ENCODE results near the gene DMRTA1. TPM values are rescaled to one million over a fixed set of nuclear protein-coding genes. Genes with fewer than 3 reads are reported as not detected.

DMRTA1 gene, protein sequence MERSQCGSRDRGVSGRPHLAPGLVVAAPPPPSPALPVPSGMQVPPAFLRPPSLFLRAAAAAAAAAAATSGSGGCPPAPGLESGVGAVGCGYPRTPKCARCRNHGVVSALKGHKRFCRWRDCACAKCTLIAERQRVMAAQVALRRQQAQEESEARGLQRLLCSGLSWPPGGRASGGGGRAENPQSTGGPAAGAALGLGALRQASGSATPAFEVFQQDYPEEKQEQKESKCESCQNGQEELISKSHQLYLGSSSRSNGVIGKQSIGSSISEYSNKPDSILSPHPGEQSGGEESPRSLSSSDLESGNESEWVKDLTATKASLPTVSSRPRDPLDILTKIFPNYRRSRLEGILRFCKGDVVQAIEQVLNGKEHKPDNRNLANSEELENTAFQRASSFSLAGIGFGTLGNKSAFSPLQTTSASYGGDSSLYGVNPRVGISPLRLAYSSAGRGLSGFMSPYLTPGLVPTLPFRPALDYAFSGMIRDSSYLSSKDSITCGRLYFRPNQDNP
- polyA plus RNA-seq (2011; rRNA removed), result 2.3 and 2.5 TPM in 2 replicates
- 0.19 and 0.26 TPM in 2 replicates for polyA plus RNA-seq (2012; cell fraction: cytosol; rRNA removed)
- 0.38 and 0.45 TPM in 2 replicates for polyA plus RNA-seq (2012; cell fraction: nucleus; rRNA removed)
- polyA plus RNA-seq (2017; fragmentation: RNase III; extraction: RNeasy Plus Mini Kit Qiagen cat#74134 plus additional on column Dnase treatment), result 0.51 to 0.82 TPM (median 0.62 TPM) in 3 replicates
- polyA minus RNA-seq (2011; rRNA and poly(A)+ RNA removed), result 2.2 and 3.3 TPM in 2 replicates

DNA sequence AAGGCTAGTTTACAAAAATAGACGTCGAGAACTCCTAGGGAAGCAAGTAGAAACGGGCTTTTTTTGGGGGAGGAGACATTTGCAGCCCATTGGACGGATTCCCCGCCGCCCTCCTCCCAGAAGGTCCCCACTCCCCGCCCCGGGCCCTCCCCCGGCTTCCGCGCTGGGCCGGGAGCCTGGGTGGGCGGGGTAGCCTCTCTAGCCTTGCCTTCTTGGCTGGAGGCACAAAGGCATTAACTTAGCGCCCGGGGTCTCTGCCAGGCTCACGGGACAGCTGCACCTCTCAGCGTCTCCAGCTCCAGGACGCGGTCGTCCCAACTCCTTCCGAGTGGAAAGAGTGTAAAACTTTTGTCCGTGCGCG is at the start of gene DMRTA1:
TSS of gene DMRTA1 (plus strand) at position 236 of the 361 bp plus-strand sequence. CDS start 242 bp downstream, outside the sequence.
- ATAC-seq, result peak; percentile 87 to 95
- ChIA-PET POLR2A (no interaction called here), CTCF (interaction anchor here (0.5 to 2.5 kb wide), 3 partner anchors 12 to 139 kb away, joined by 3 to 15 read pairs (median 3); no protein-coding TSS in a partner anchor)
- H3K27ac ChIP-seq, result peak within 1 kb of the TSS; percentile 81 to 86
- peak within 1 kb of the TSS; percentile 81 for H3K4me2 ChIP-seq
- WGBS (ENCODE audit: missing lambda C conversion rate), result 0% methylated on average over 7 of the region's 24 CpGs
- peak within 1 kb of the TSS; percentile 86 for H3K4me3 ChIP-seq
- 0 out of 3 replicates have a peak, but pooled peaks cover 4% of the 10 kb centered on the region for H3K9me3 ChIP-seq
- no peak for TF ChIP-seq SREBF2 (IDR thresholded peaks at IDR 0.05)
- TF ChIP-seq ZFP36 (IDR thresholded peaks at IDR 0.05; ENCODE audit: borderline replicate concordance, partially characterized antibody), result no peak
- TF ChIP-seq RCOR1 (IDR thresholded peaks at IDR 0.05; ENCODE audit: low read depth, low read length), result no peak
- no peak for TF ChIP-seq BHLHE40 (IDR thresholded peaks at IDR 0.05; ENCODE audit: low read depth, low read length)
- peak; percentile 18; the same call in 1 of the 2 replicates for TF ChIP-seq POLR2A (IDR thresholded peaks at IDR 0.05; ENCODE audit: low read length)
- TF ChIP-seq RNF2 (IDR thresholded peaks at IDR 0.05; ENCODE audit: borderline replicate concordance, low read depth), result no peak
- TF ChIP-seq, protein P1, sequence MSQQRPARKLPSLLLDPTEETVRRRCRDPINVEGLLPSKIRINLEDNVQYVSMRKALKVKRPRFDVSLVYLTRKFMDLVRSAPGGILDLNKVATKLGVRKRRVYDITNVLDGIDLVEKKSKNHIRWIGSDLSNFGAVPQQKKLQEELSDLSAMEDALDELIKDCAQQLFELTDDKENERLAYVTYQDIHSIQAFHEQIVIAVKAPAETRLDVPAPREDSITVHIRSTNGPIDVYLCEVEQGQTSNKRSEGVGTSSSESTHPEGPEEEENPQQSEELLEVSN (IDR thresholded peaks at IDR 0.05; ENCODE audit: borderline replicate concordance, low read depth), result peak; percentile 84
- TF ChIP-seq JUNB (IDR thresholded peaks at IDR 0.05), result no peak
- TF ChIP-seq TP53 (CRISPR knock-in tag; IDR thresholded peaks at IDR 0.05), result no peak
- no peak for TF ChIP-seq NR3C1 (IDR thresholded peaks at IDR 0.05)
- no peak for TF ChIP-seq CEBPB (IDR thresholded peaks at IDR 0.05)
- FAIRE-seq, result no peak
- H3K4me1 ChIP-seq, result peaks cover 24% of the 10 kb centered on the region; the same call in 2 of the 3 replicates
- peak; percentile 74 to 80 for DNase-seq (ENCODE audit: low read depth in 1 of 2, low spot score in 1 of 2)

DNA sequence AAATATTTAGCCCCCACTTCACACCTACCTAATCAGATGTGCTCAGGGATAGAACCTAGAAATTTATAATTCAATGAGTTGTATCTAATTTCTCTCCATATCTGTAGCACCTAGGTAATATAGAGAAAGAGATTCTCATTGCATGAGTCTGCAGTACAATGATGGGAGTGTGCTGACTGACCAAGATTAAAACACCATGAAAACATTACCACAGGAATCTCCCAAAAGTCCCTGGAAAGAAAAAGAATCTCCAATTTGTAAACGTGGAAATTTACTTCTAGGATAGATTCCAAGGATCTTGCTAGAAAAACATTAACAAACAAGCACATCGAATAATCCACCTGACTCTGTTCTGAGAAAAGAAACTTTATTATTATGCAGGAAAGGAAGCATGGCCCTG is 45.0 kb upstream of the DMRTA1 start:
- no peaks in the 10 kb centered on the region for H3K9me3 ChIP-seq
- TF ChIP-seq HOXB5 (CRISPR knock-in tag; IDR thresholded peaks at IDR 0.05) (no peak), TP53 (CRISPR knock-in tag; IDR thresholded peaks at IDR 0.05) (no peak), FOSB (CRISPR knock-in tag; IDR thresholded peaks at IDR 0.05) (no peak)
- no peak overlapping the region for H3K27ac ChIP-seq
- ChIA-PET CTCF (no interaction called here), POLR2A (no interaction called here)
- 25% methylated on average over 2 of the region's 2 CpGs for WGBS (ENCODE audit: missing lambda C conversion rate)
- DNase-seq (ENCODE audit: low read depth in 1 of 2, low spot score in 1 of 2), result no peak
- FAIRE-seq, result no peak
- H3K4me1 ChIP-seq, result no peaks in the 10 kb centered on the region
- ATAC-seq, result no peak
- H3K4me3 ChIP-seq, result no peak overlapping the region
- no peak overlapping the region for H3K4me2 ChIP-seq

DNA sequence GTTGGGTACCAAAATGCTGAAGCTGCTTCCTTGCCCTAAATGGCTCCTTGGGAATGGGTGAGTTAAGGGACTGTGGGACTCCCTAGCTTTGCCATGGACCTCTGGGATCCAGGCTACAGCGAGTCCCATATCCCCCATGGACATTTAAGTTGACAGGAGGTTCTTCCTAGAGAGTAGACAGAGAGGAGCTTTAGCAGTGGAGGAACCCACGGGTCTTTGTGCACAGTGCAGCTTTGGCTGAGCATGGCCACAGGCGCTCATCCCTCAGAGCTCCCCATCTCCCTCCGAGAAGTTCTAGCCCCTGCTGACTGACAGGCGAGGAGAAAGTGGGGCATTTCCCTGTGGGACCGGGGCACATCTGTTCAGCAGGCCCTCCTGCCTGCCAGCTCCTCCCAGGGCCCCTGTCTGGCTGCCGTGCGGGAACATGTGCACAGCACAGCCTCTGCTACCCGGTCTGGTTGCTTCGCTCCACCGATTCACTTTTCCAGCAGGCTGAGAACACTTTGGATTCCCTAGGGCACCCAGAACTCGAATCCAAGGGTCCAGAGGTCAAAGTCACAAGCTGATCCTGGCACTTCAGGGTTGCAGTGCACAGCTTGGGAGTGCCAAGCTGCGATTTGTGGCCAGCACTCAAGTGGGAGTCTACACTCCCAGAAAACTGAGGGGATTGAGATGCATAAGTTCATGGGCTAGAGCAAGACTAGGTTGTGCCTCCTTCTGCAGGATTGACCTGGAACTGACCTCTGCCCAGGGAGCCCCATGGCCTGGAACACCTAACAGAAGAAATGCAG is 40.6 kb upstream of the DMRTA1 start:
- 66% methylated on average over 13 of the region's 13 CpGs for WGBS (ENCODE audit: missing lambda C conversion rate)
- Histone ChIP-seq H3K9me3 (no peaks in the 10 kb centered on the region), H3K4me1 (no peaks in the 10 kb centered on the region), H3K4me2 (no peak overlapping the region), H3K4me3 (no peak overlapping the region), H3K27ac (no peak overlapping the region)
- CTCF ChIA-PET, result interaction anchor here (0.6 kb wide), 1 partner anchor 50 kb away, joined by 3 read pairs; no protein-coding TSS in a partner anchor
- DNase-seq (ENCODE audit: low read depth in 1 of 2, low spot score in 1 of 2) (no peak), FAIRE-seq (no peak), ATAC-seq (no peak)
- POLR2A ChIA-PET, result no interaction called here
- no peak for TF ChIP-seq JUNB (IDR thresholded peaks at IDR 0.05)
- TF ChIP-seq, protein P2, sequence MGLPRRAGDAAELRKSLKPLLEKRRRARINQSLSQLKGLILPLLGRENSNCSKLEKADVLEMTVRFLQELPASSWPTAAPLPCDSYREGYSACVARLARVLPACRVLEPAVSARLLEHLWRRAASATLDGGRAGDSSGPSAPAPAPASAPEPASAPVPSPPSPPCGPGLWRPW (IDR thresholded peaks at IDR 0.05), result no peak
- TF ChIP-seq HOXB13 (CRISPR knock-in tag; IDR thresholded peaks at IDR 0.05; ENCODE audit: low read depth), result no peak
- TF ChIP-seq SREBF2 (IDR thresholded peaks at IDR 0.05), result no peak
- TF ChIP-seq MYC (IDR thresholded peaks at IDR 0.05; ENCODE audit: borderline replicate concordance, low read length), result no peak
- no peak for TF ChIP-seq EHF (CRISPR knock-in tag; IDR thresholded peaks at IDR 0.05)
- TF ChIP-seq EHMT2 (IDR thresholded peaks at IDR 0.05; ENCODE audit: low read depth), result no peak
- no peak for TF ChIP-seq KDM5A (IDR thresholded peaks at IDR 0.05)
- TF ChIP-seq CHD4 (IDR thresholded peaks at IDR 0.05; ENCODE audit: borderline replicate concordance), result no peak
- no peak for TF ChIP-seq RFX5 (IDR thresholded peaks at IDR 0.05)
- no peak for TF ChIP-seq CBX2 (IDR thresholded peaks at IDR 0.05; ENCODE audit: borderline replicate concordance, low read depth)
- TF ChIP-seq, protein P3, sequence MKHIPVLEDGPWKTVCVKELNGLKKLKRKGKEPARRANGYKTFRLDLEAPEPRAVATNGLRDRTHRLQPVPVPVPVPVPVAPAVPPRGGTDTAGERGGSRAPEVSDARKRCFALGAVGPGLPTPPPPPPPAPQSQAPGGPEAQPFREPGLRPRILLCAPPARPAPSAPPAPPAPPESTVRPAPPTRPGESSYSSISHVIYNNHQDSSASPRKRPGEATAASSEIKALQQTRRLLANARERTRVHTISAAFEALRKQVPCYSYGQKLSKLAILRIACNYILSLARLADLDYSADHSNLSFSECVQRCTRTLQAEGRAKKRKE (CRISPR knock-in tag; IDR thresholded peaks at IDR 0.05; ENCODE audit: low read depth), result no peak
- no peak for TF ChIP-seq TFCP2L1 (CRISPR knock-in tag; IDR thresholded peaks at IDR 0.05)
- no peak for TF ChIP-seq TP53 (CRISPR knock-in tag; IDR thresholded peaks at IDR 0.05)
- TF ChIP-seq, protein P4, sequence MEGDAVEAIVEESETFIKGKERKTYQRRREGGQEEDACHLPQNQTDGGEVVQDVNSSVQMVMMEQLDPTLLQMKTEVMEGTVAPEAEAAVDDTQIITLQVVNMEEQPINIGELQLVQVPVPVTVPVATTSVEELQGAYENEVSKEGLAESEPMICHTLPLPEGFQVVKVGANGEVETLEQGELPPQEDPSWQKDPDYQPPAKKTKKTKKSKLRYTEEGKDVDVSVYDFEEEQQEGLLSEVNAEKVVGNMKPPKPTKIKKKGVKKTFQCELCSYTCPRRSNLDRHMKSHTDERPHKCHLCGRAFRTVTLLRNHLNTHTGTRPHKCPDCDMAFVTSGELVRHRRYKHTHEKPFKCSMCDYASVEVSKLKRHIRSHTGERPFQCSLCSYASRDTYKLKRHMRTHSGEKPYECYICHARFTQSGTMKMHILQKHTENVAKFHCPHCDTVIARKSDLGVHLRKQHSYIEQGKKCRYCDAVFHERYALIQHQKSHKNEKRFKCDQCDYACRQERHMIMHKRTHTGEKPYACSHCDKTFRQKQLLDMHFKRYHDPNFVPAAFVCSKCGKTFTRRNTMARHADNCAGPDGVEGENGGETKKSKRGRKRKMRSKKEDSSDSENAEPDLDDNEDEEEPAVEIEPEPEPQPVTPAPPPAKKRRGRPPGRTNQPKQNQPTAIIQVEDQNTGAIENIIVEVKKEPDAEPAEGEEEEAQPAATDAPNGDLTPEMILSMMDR (IDR thresholded peaks at IDR 0.05), result no peak
- no peak for TF ChIP-seq HEYL (CRISPR knock-in tag; IDR thresholded peaks at IDR 0.05)
- no peak for TF ChIP-seq KDM1A (IDR thresholded peaks at IDR 0.05; ENCODE audit: low read depth)
- TF ChIP-seq NFE2L2 (conservative IDR thresholded peaks at IDR 0.05; ENCODE audit: low read length), result no peak

Measured in A549 (cell line).